Mammary epithelial cell (primary cell): ENCODE data around the gene ZFR.

ENCODE experiments used
- CTCF ChIP-seq, 2 donors: IDR thresholded peaks in 1 of 2; conservative IDR thresholded peaks in 1 of 2; 2 replicates each; pipeline ENCODE4 v1.5.1; 2011 to 2012; ENCODE audit warnings: inconsistent platforms in 2 of 2, low read length in 2 of 2, mild to moderate bottlenecking in 2 of 2, control low read depth in 1 of 2, low read depth in 1 of 2; ENCODE audit not compliant: insufficient read depth in 1 of 2; ENCODE audit errors: extremely low read depth in 1 of 2
- EZH2 ChIP-seq: IDR thresholded peaks from 2 replicates; pipeline ENCODE4 v1.6.1; 2012; ENCODE audit warnings: low read length, inconsistent platforms, borderline replicate concordance

- TF ChIP-seq CTCF (conservative IDR thresholded peaks at IDR 0.05 in 1 of 2, IDR thresholded peaks at IDR 0.05 in 1 of 2; ENCODE audit: extremely low read depth in 1 of 2, insufficient read depth in 1 of 2, low read depth in 1 of 2, low read length in 2 of 2) (no peak), EZH2 (no peak)
These were observed 59.9 kb downstream of the ZFR start for GRCh38 chr5:32384621-32385020.
